Measurements from ENCODE around the gene LSM4.

- TF ChIP-seq, protein P1, sequence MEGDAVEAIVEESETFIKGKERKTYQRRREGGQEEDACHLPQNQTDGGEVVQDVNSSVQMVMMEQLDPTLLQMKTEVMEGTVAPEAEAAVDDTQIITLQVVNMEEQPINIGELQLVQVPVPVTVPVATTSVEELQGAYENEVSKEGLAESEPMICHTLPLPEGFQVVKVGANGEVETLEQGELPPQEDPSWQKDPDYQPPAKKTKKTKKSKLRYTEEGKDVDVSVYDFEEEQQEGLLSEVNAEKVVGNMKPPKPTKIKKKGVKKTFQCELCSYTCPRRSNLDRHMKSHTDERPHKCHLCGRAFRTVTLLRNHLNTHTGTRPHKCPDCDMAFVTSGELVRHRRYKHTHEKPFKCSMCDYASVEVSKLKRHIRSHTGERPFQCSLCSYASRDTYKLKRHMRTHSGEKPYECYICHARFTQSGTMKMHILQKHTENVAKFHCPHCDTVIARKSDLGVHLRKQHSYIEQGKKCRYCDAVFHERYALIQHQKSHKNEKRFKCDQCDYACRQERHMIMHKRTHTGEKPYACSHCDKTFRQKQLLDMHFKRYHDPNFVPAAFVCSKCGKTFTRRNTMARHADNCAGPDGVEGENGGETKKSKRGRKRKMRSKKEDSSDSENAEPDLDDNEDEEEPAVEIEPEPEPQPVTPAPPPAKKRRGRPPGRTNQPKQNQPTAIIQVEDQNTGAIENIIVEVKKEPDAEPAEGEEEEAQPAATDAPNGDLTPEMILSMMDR (IDR thresholded peaks at IDR 0.05) = no peak
- TF ChIP-seq POLR2A (IDR thresholded peaks at IDR 0.05) = no peak
- TF ChIP-seq EP300 (IDR thresholded peaks at IDR 0.05) = no peak
Observed at GRCh38 chr19:18295034-18295451, 27.8 kb downstream of the LSM4 start.
